Stimulated activated CD4-positive, alpha-beta T cell treated with anti-CD3 and anti-CD28 coated beads, Interleukin-4, amount 100 ng/mL, for 1 hour (primary cell): Measurements from ENCODE around the gene LRGUK.

Experiments used
- DNase-seq: peaks from one replicate; pipeline ENCODE4 v3.0.0-alpha.2; 2020

The LRGUK gene

GRCh38 chr7:134129856-134130523, 2.9 kb downstream of the LRGUK start:
- no peak for DNase-seq

- no peak for DNase-seq
Measured at GRCh38 chr7:134134004-134134403, 6.9 kb downstream of the LRGUK start.

- peak; percentile 47 for DNase-seq
Measured at GRCh38 chr7:134140889-134141867, 14.0 kb downstream of the LRGUK start.

GRCh38 chr7:134141868-134142264, 14.7 kb downstream of the LRGUK start:
- no peak for DNase-seq

DNA sequence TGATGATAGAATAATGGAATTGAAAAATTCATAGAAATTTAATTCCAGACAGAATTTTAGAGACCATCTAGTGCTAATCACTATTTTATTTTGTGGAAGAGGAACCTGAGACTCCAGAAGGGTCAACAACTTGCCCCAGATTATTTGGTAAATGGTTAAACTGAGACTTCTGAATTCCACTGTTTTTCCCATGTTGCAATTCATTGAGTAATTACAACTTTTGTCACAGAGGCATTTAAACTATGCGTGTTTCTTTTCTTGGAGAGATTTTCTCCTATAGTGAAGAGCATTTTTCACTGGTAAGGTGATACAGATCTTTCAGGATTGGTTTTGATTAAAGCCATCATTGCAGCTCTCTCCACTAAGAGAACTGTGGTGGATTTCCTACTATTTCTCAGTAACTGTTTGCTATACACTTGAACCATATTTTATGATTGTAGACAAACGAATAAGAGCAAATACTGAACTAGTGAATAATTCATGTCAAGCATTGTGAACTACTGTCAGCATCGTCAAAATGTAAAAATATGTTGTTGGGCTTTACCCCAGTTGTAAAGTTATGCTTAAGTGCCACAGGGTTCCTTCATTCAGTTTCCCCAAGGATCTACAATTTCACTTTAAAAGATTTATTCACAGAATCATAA, 26.5 kb downstream of the LRGUK start:
- no peak for DNase-seq

- DNase-seq, result no peak
Measured at GRCh38 chr7:134154581-134155130, 27.5 kb downstream of the LRGUK start.

DNA sequence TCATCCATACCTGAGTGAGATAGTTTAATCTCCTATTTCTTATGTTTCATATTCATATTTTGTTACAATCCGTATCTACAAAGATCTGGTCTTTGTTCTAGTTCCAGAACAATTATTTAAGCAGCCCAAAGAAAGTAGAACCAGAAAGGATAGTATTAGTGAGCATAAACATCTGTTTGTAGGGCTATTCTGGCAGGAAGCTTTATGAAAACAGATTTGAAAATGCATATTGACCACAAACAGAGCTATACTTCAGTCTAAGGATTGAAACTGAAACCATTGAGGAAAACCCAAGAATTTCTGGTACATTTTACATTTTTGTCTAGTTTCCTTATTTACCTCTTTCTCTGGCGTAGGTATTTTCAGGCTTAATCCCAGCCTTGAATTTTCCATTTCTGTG, 28.1 kb downstream of the LRGUK start:
- no peak for DNase-seq

DNA sequence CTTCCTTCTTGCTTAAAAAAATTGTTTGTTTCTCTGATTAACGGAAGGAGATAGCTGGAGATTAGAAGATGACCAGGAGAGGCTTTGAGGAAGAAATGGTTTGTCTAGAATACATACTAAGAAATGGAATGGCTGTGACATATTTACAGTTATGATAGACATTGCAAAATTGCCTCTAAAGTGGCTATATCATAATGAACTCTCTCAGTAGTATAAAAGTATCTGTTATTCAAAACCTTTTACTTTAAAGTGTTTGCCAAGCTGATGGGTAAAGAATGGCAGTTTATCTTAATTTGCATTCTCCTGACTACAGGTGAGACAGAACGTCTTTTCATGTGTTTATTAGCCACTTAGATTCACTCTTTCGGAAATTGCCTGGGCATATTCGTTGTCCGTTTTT, 28.7 kb downstream of the LRGUK start:
- no peak for DNase-seq

DNA sequence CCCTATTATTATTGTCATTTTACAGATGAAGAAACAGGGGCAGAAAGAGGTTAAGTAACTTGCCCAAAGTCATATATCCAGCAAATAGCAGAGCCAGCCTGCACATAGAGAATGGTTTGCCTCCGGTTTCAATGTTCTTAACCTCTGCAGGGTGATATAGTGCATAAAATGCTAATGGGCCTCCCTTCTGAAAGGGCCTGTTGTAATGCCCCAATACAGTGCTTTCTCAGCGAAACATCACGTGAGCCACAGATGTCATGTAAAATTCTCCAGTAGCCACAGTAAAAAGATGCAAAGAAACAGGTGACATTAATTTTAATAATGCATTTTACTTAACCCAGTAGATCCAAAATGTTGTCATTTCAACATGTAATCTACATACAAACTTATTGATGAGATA, 38.1 kb downstream of the LRGUK start:
- no peak for DNase-seq

- DNase-seq, result no peak
Measured at GRCh38 chr7:134167250-134167649, 40.1 kb downstream of the LRGUK start.

DNA sequence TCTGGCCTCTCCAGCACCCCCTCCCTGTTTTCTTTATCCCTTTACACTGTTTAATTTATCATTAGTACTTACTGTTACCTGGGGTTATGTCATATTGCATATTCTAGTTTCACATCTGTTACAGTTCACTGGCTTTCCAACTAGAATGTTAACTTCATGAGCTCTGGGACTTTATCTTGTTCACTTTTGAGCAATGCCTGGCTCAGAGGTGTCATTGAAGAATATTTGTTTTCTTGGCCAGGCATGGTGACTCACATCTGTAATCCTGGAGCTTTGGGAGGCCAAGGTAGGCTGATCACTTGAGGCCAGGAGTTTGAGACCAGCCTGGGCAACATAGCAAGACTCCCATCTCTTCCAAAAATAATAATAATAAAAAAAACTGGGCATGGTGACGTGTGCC, 40.7 kb downstream of the LRGUK start:
- DNase-seq, result no peak

GRCh38 chr7:134174795-134175261, 47.7 kb downstream of the LRGUK start:
- no peak for DNase-seq

DNA sequence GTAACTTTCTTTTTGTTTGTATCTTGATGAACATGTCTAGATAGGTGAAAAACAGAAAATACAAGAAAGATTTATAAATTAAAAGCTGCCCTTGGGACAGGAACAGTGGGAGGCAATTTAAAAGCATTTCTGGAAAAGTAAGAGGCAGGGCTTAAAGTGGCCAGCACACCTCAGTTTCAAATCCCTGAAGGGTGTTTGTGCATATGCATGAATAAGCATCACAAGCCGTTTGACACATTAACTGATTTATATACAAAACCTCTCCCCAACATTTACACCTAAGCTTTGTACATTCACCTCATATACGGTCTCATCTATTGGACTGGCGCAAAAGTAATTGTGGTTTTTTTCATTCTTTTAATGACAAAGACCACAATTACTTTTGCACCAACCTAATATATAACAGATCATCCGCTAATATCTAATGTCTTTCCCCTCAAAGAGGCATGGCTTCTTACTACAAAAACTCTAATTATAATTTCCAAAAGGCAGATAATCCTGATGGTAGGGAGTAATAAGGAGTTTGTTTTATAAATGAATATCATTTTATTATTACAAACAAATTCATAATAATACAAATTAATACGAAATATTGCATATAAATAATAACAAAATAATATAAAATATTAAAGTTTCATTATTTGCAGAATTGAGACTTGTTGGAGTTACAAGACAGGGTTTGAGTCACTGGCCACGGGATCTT, 48.3 kb downstream of the LRGUK start:
- no peak for DNase-seq

DNA sequence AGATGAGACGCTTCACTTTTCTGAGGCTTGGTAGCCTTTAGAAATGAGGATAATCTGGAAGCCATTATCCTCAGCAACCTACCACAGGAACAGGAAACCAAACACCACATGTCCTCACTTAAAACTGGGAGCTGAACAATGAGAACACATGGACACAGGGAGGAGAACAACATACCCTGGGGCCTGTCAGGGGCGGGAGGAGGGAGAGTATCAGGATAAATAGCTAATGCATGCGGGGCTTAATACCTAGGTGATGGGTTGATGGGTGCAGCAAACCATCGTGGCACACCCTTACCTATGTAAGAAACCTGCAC, 48.9 kb downstream of the LRGUK start:
- DNase-seq, result no peak

DNA sequence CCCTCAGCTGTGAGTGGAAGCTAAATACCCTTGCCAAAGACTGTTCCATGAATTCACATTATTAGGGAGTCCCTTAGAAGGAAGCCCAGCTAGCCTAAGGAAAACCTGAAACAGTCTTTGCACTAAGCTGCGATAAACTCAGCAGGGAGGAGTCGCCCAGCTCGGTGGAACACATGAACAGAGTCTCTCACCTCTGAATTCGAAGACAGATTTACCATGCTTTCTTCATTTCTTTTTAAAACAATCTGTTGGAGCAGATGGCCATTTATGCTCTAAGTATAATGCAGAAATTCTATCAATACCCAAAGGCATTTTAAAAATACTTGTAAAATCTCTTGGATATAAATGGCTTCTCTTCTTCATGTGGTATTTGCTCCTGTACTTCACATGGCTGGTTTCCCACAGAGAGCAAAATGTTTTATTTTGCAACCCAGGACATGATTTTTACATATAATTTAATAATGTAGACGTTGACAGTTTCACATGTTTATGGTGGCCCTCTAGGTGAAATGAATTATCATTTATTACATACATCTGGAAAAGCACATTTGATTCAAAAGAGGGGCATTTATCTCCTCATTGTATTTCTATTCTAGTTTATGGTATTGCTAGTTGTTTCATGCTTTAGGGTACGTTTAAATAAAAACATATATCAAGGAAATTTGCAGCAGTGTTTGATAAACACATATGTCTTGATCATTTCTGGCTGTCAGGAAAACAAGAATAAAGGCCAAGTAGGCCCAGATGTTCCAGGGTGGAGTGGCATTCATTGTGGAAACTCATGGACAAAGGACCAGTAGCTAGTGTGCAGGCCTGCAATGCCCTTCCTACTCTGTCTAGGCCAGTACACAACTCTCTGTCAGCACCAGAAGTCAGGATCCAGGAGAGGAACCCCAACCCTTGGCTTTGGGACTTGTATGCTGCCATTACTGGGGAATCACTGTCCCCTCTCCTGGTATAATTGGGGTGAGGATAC, 52.2 kb downstream of the LRGUK start:
- DNase-seq, result no peak

- no peak for DNase-seq
Measured at GRCh38 chr7:134180376-134180775, 53.2 kb downstream of the LRGUK start.

- no peak for DNase-seq
Measured at GRCh38 chr7:134182078-134182477, 54.9 kb downstream of the LRGUK start.

DNA sequence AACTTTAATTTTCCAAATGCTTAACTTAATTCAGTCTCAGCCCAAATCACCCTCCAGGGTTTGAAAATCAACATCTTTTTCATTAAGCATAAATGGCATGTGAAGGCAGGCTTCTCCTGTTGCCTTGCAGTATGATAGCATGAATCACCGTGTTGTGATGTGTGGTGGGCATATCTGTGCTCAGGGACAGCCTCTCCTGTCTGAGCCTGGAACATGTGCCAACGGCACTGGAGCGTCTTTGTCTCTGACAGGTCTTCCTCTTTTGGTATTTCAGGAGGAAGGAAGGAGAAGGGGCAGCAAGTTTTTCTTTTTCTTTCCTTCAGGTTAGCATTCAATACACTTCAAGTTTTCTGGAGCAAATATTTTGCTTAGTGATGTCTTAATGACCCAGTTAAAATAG, 57.6 kb downstream of the LRGUK start:
- no peak for DNase-seq

- DNase-seq, result no peak
Measured at GRCh38 chr7:134186027-134186426, 58.9 kb downstream of the LRGUK start.

- DNase-seq, result no peak
Measured at GRCh38 chr7:134186801-134187200, 59.7 kb downstream of the LRGUK start.

- DNase-seq, result no peak
Measured at GRCh38 chr7:134187893-134188292, 60.8 kb downstream of the LRGUK start.

- DNase-seq, result no peak
Measured at GRCh38 chr7:134188311-134188710, 61.2 kb downstream of the LRGUK start.
